SK-N-SH treated with all-trans-retinoic acid at 6 μM for 48 hours (cell line): Measurements from ENCODE around the gene SUPT16H.

Source experiments
- ATAC-seq: fragments of 200-7000 bp; cut with Tn5 transposase; 3 replicates; pipeline ENCODE4 v1.9.1; 2020; ENCODE audit warnings: mild to moderate bottlenecking, moderate library complexity
- ARNTL ChIP-seq: fragments of 450-650 bp; formaldehyde crosslinking; IDR thresholded peaks from 2 replicates; pipeline ENCODE4 v1.5.0; 2020; ENCODE audit warnings: low read depth, mild to moderate bottlenecking, moderate library complexity, borderline replicate concordance
- BACH2 ChIP-seq: fragments of 250-450 bp; sonication (Bioruptor Pico); IDR thresholded peaks from 2 replicates; pipeline ENCODE4 v1.9.0; 2021; ENCODE audit warnings: mild to moderate bottlenecking, borderline replicate concordance
- CREB5 ChIP-seq: fragments of 250-450 bp; sonication (Bioruptor Pico); IDR thresholded peaks from 2 replicates; pipeline ENCODE4 v1.5.1; 2020; ENCODE audit warnings: low read depth, mild to moderate bottlenecking, moderate library complexity
- CSDC2 ChIP-seq: fragments of 250-450 bp; sonication (Bioruptor Pico); IDR thresholded peaks from 2 replicates; pipeline ENCODE4 v1.5.0; 2020; ENCODE audit warnings: mild to moderate bottlenecking, moderate library complexity
- CSRNP3 ChIP-seq: fragments of 250-450 bp; sonication (Bioruptor Pico); IDR thresholded peaks from 2 replicates; pipeline ENCODE4 v1.5.1; 2021; ENCODE audit warnings: mild to moderate bottlenecking, moderate library complexity
- ESRRG ChIP-seq: fragments of 250-450 bp; sonication (Bioruptor Pico); IDR thresholded peaks from 2 replicates; pipeline ENCODE4 v1.6.1; 2021; ENCODE audit warnings: mild to moderate bottlenecking
- GLIS3 ChIP-seq: fragments of 250-450 bp; sonication (Bioruptor Pico); IDR thresholded peaks from 2 replicates; pipeline ENCODE4 v1.5.0; 2020; ENCODE audit warnings: mild to moderate bottlenecking, moderate library complexity
- ISL1 ChIP-seq: fragments of 250-450 bp; sonication (Bioruptor Pico); IDR thresholded peaks from 2 replicates; pipeline ENCODE4 v2.1.2; 2022; ENCODE audit warnings: mild to moderate bottlenecking, moderate library complexity
- OSR1 ChIP-seq: fragments of 250-450 bp; sonication (Bioruptor Pico); IDR thresholded peaks from 2 replicates; pipeline ENCODE4 v1.8.0; 2022; ENCODE audit warnings: moderate library complexity, mild to moderate bottlenecking, inconsistent platforms
- PATZ1 ChIP-seq: fragments of 250-450 bp; sonication (Bioruptor Pico); IDR thresholded peaks from 2 replicates; pipeline ENCODE4 v1.8.0; 2020; ENCODE audit warnings: mild to moderate bottlenecking, moderate library complexity, borderline replicate concordance
- PPARA ChIP-seq: fragments of 250-450 bp; sonication (Bioruptor Pico); IDR thresholded peaks from 2 replicates; pipeline ENCODE4 v1.5.0; 2020; ENCODE audit warnings: mild to moderate bottlenecking, borderline replicate concordance
- RARB ChIP-seq: fragments of 250-450 bp; sonication (Bioruptor Pico); IDR thresholded peaks from 2 replicates; pipeline ENCODE4 v1.8.0; 2021; ENCODE audit warnings: mild to moderate bottlenecking, moderate library complexity
- SNAI2 ChIP-seq: fragments of 250-450 bp; sonication (Bioruptor Pico); IDR thresholded peaks from 2 replicates; pipeline ENCODE4 v1.5.0; 2020; ENCODE audit warnings: mild to moderate bottlenecking, moderate library complexity
- TCF4 ChIP-seq: fragments of 250-450 bp; sonication (Bioruptor Pico); IDR thresholded peaks from 2 replicates; pipeline ENCODE4 v1.8.0; 2021; ENCODE audit warnings: mild to moderate bottlenecking, moderate library complexity, borderline replicate concordance
- ZC3H10 ChIP-seq: fragments of 250-450 bp; sonication (Bioruptor Pico); IDR thresholded peaks from 2 replicates; pipeline ENCODE4 v1.5.1; 2021; ENCODE audit warnings: mild to moderate bottlenecking, moderate library complexity
- ZFP3 ChIP-seq: fragments of 250-450 bp; sonication (Bioruptor Pico); IDR thresholded peaks from 2 replicates; pipeline ENCODE4 v1.5.0; 2020; ENCODE audit warnings: mild to moderate bottlenecking, moderate library complexity
- ZFP30 ChIP-seq: fragments of 450-650 bp; formaldehyde crosslinking; IDR thresholded peaks from 2 replicates; pipeline ENCODE4 v1.5.0; 2022; ENCODE audit warnings: mild to moderate bottlenecking, moderate library complexity
- ZNF565 ChIP-seq: fragments of 450-650 bp; formaldehyde crosslinking; conservative IDR thresholded peaks from 2 replicates; pipeline ENCODE4 v1.5.0; 2020; ENCODE audit warnings: low read depth, mild to moderate bottlenecking, moderate library complexity
- ZNF70 ChIP-seq: fragments of 450-650 bp; formaldehyde crosslinking; IDR thresholded peaks from 2 replicates; pipeline ENCODE4 v1.5.0; 2020; ENCODE audit warnings: mild to moderate bottlenecking, moderate library complexity
- TF ChIP-seq, protein P1 (sequence below): fragments of 250-450 bp; sonication (Bioruptor Pico); IDR thresholded peaks from 2 replicates; pipeline ENCODE4 v1.8.0; 2021; ENCODE audit warnings: low read depth, mild to moderate bottlenecking, moderate library complexity, borderline replicate concordance

SUPT16H gene

DNA sequence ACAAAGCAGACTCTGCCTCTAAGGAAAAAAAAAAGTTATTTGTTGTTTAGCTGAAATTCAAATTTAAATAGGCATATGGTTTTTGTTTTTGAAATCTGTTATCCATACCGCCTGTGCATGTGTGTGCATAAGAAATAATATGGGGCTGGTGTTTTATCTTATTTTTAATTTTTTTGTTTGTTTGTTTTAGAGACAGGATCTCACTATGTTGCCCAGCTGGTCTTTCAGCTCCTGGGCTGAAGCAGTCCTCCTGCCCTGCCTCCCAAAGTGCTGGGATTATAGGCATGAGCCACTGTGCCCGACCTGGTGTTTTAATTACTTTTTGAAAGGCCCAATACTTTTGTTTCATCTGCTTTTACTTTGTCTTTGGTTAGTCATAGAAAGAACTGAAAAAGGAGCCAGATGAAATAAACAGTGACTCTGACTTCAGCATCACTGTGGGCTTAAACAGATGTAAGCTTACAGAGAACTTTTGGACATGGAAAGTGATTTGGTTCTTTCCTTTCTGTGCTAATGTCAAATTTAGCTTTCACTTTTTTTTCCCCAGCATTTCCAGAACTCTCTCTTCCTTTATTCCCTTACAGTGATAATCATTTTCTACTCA, 37.2 kb downstream of the SUPT16H start:
- TF ChIP-seq ZFP30 (CRISPR knock-in tag) (no peak), ZFP3 (CRISPR knock-in tag) (no peak), OSR1 (CRISPR knock-in tag) (no peak), CREB5 (CRISPR knock-in tag) (no peak), GLIS3 (no peak), CSDC2 (CRISPR knock-in tag) (no peak), PATZ1 (CRISPR knock-in tag) (no peak), ZNF70 (CRISPR knock-in tag) (no peak), ISL1 (CRISPR knock-in tag) (no peak), SNAI2 (no peak), BACH2 (no peak), ZC3H10 (no peak), TCF4 (CRISPR knock-in tag) (no peak), CSRNP3 (no peak), ESRRG (CRISPR knock-in tag) (no peak), PPARA (CRISPR knock-in tag) (no peak)
- TF ChIP-seq, protein P1, sequence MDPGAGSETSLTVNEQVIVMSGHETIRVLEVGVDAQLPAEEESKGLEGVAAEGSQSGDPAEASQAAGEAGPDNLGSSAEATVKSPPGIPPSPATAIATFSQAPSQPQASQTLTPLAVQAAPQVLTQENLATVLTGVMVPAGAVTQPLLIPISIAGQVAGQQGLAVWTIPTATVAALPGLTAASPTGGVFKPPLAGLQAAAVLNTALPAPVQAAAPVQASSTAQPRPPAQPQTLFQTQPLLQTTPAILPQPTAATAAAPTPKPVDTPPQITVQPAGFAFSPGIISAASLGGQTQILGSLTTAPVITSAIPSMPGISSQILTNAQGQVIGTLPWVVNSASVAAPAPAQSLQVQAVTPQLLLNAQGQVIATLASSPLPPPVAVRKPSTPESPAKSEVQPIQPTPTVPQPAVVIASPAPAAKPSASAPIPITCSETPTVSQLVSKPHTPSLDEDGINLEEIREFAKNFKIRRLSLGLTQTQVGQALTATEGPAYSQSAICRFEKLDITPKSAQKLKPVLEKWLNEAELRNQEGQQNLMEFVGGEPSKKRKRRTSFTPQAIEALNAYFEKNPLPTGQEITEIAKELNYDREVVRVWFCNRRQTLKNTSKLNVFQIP: no peak
- TF ChIP-seq, all 23 proteins: peak for 0
- ATAC-seq: peak; percentile 8; the same call in 1 of the 3 replicates

DNA sequence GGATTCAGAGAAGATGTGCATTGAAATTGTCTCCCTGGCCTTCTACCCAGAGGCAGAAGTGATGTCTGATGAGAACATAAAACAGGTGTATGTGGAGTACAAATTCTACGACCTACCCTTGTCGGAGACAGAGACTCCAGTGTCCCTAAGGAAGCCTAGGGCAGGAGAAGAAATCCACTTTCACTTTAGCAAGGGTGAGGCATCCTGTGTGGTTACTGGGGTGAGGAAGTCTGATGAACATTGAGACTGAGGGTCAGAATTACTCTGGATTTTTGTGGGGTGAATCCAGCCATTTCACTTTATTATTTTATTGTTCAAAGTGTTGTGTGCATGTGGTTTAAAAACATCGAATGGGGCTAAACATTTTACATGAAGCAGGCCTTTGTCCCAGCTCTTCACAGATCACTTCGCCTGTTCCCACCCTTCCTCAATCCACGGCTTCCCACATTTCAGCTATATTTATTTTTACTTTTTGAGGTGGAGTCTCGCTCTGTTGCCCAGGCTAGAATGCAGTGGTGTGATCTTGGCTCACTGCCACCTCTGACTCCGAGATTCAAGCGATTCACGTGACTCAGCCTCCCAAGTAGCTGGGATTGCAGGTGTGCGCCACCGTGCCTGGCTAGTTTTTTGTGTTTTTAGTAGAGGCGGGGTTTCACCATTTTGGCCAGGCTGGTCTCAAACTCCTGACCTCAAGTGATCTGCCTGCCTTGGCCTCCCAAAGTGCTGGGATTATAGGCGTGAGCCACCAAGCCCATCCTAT, 40.6 kb downstream of the SUPT16H start:
- ATAC-seq: no peak
- TF ChIP-seq CSDC2 (CRISPR knock-in tag) (no peak), ARNTL (CRISPR knock-in tag) (no peak), ZNF565 (CRISPR knock-in tag) (no peak), CREB5 (CRISPR knock-in tag) (no peak), ZNF70 (CRISPR knock-in tag) (no peak), RARB (no peak), ZFP30 (CRISPR knock-in tag) (no peak), CSRNP3 (no peak), ZC3H10 (no peak), ISL1 (CRISPR knock-in tag) (no peak), ZFP3 (CRISPR knock-in tag) (no peak), GLIS3 (no peak)
- TF ChIP-seq, protein P1: no peak
